Effector CD8-positive, alpha-beta T cell (primary cell): Measurements from ENCODE around the gene SORCS1.

Experiments
- DNase-seq: peaks from one replicate; lab custom pipeline; 2025; lab: John Stamatoyannopoulos, UW

The SORCS1 gene

DNA sequence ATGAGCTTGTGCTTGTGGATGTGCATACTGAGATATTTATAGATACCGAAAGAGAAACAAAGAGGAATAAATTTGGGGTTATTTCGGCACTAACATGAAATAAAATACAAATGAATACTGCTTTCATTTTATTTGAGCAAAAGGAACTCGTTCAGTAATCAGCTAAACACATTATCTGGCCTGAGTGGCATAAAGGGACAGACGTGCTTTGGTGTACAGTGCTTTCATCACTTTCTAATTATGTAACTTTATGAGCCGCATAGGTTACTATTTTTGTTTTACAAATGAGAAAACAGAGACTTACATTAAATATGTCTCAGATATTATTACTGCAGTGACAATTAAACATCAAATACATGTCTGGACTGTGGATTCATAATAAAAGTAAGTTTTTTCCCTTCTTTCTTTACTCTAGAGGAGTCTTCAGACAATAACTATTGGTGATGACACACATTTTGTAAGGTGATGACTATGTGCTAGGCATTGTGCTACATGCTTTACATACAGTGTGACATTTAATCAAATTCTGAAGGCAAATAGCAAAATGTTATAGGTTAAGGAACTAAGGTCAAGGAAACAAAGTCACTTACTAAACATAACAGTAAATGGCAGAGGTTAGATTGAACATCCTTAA is 503.3 kb downstream of the SORCS1 start:
- no peak for DNase-seq

DNA sequence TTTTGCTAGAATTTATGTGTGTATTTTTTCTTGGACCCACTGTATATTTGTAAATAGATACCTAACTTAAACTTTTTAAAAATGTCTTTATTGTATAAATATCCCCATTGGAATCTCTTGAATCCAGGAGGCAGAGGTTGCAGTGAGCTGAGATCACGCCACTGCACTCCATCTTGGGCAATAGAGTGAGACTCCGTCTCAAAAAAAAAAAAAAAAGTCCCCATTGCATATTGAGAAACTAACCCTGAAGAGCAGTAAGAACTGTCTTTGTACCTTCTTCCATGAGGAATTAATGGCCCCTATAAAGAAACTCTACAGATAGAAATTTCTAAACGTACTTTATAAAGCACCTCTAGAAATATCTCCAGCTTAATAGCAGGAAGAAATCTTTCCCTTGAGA is 504.0 kb downstream of the SORCS1 start:
- no peak for DNase-seq

DNA sequence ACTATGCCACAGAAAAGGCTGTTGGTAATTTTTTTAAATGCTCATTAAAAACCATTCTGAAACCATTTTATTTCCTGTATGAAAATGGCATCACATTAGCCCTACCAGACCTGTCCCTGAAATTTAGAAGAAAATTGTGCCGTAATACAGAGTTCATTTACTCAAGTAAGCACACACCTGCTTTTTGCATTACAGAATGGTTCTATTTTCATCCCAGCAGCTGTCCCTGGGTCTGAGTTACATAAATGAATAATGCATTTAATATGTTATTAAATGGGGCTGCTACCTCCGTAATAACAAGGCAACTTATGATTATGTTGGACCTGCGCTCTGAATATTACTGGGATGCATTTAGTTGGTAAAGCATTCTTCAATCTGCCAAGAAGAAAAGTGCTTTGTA is 508.9 kb downstream of the SORCS1 start:
- DNase-seq: no peak

DNA sequence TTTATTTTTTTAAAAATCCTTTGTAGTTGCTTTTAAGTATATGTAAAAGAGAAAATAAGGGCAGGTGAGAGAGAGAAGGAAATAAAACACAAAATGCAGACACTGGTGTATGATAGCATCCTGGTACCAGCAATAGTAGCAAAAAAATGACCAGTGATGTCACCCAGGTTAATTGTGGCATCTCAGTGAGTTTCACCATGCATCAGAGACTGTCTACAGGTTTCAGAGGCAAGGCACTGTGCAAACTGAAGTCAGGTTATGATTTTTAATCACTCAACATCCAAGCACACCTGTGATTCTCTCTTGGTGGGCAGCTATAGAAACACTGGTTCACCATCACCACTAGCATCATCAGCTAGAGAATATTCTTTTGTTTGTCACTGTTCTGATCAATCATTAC is 509.3 kb downstream of the SORCS1 start:
- DNase-seq: no peak

DNA sequence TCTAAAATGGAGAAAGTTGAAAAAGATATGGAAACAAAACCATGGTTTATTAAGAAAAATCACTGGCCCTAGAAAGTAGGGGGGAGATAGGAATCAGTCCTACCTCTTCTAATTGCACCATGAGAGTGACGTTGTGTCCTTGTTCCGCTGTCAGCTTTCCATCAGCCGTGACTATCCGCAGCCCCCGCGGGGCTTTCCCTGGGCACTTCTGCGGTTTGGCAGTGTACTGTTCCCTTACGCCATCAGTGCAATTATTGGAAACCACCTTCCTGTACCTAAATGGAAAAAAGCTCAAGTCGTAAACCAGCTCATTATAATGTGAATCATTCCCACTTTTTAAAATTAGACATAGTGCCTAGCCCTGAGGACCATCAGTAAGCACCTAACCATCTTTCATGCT is 512.2 kb downstream of the SORCS1 start:
- no peak for DNase-seq

DNA sequence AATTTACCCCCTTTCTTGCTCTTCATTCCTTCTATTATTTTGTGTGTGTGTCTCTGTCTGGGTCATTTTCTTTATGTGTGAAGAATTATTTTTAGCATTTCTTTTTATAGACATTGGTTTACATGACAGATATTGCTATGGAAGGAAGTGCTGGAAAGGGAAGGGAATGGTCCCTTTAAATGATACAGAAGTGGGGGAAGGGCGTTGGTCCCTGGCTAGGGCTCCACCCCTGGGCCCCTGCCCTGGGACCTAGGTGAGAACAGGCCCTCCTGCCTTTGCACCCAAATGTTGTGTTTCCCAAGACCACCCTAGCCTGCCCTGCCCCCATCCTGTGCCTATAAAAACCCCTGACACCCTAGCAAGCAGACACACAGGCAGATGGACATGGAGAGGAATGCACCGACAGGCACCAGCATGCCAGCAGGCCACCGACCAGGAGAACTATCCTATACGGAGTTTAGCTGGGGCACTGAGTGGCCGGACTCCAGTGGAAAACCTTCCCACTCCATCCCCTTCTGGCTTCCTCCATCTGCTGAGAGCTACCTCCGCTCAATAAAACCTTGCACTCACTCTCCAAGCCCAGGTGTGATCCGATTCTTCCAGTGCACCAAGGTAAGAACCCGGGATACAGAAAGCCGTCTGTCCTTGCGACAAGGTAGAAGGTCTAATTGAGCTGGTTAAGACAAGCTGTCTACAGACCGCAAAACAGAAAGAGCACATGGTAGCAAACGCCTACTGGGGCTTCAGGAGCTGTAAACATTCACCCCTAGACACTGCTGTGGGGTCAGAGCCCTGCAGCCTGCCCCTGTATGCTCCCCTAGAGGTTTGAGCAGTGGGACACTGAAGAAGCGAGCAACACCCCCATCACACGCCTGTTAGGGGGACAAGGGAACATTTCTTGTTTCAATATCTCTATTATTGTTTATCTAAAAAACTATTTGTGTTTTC is 515.7 kb downstream of the SORCS1 start:
- DNase-seq: no peak

DNA sequence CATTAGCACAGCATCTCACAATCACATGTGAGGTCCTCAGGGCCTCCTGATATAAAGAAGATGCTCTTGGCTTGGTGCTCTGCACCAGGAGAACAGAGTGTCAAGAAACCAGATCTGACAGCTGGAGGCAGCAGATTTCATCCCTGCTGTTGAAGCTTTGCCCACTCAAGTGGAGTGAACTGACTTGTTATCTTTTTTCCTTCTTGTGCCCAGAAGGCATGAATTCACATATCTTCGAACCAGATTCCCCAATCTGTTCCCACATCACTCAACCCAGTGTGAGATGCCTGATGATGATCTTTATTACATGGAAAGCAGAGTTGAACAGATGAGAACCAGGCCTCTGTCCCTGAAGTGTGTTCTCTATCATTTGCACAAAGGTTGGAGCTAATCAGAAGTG is 521.0 kb downstream of the SORCS1 start:
- DNase-seq: no peak

DNA sequence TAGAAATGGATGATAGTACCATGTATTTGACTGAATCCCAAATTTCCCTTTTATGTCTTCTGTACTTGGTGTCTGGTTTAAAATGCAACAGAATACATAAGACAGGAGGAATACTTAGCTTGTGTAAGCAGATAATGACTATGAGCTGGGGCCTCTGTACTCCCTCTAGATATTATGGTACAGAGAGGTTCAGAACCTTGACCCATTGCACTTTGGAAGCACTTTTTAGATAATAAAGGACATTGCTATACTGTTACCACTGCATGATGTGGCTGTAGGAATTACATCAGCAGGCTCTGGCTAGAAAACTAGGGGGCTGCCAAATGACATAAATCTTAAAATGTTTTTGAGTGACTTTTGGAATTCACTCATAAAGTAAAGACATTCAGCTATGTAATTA is 526.6 kb downstream of the SORCS1 start:
- DNase-seq: no peak

DNA sequence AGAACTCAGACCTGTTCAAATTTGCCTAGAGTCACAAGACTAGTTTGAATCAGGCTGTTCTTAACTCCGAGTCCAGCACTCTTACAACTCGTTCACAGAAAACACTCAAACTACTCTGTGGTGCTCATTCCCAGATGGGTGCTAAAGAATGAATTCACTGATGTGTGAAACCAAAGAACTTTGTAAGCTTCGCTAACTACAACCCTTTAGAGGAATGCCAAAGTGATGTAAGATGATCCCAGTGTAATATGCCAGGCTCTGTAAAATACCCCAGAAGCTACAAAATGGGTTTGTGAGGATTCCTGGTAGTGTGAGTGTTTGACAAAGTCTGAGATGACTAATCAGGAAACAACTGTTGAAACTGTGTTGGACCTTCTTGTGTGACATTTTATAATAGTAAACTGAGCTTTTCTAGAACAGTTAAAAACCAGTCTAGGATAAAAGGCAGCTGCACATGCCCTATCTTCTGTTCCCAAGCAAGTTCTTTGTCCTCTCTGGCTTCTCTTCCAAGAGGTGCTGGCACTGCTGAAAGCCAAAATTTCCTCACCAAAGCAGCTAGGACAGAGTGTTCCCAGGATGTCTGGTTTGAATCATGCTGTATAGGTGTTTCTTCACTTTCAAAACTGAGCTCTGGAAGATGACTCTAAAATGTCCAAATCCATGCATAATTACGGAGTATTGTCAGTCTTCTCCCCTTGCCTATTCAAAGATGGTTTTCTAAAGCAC is 527.6 kb downstream of the SORCS1 start:
- no peak for DNase-seq

DNA sequence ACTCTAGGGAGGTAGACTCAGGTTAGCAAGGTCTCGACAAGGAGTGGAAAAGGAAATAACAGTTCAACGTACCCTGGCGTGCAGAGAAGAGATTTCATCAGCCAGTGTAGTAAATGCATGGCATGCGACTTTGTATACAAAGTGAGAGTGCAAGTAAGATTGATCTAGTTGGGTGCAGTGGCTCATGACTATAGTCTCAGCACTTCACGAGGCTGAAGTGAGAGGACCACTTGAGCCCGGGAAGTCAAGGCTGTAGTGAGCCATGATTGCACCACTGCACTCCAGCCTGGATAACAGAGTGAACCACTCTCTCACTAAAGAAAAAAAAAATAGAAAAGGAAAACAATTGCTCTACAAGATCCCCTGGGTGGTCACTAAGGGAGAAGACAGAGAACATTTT is 528.6 kb downstream of the SORCS1 start:
- no peak for DNase-seq

DNA sequence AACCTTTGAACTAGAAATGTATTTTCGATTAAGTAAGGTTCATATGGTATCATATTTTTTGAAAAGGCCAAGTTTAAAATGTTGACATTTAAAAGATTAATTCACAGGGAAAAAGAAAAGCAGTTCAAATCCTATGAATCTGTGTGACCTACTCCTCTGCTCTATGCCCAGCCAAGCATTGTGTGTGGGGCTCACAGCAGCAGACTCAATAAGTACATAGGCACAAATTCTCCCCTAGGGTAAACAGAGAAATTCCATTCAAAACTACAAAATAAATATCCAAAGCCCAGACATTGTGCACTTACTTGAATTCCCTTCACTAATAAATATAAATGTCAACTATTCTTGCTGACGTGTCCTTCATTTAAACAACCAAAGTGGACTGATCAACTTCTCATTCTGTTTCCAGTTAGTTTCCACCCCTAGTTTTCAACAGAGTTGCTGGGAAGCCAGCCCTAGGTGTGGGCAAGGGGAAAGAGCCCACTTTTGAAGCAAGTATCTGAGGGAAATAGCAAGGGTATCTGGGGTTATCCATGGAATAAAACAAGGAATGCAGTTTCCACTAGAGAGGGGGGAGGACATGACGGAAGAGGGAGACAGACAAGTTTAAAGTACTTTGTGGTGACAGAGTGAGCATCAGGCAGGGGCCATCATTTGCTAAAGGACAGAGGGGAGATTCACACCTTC is 533.3 kb downstream of the SORCS1 start:
- no peak for DNase-seq

DNA sequence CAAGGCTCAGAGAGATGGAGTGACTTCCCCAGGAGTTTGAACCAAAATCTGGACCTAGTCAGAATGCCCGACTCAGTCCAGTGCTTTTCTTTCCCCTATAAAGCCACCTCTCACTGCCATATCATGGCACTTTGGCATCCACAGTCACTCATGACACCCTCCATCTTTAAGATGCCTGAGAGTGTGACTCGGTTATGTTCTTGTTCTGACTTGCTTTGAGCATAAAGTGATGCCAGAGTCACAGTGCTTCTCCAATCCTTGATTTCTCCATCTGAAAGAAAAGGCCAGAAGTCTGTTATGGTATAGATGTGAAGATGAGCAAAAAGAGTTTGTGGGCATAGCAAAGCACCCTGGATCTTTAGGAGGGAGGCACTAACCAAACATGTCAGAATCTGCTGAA is 538.1 kb downstream of the SORCS1 start:
- no peak for DNase-seq

DNA sequence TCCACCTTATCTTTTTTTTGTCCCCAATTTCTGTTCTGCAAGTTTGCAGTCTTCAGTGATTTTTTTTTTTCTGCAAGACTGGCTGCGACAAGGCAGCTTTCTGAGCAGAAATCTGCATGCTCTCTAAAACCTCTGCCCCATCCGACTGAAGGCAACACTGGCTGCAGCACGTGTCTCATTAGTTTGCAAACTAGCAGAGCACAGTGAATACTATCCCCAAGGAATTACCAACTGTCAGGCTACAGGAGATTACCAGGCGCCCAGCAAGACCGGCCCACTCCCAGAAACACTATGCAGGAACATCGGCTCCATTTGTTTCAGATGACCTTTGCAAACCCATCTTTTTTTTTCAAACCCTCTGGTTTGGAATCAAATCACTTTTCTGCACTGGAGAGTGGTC is 538.8 kb downstream of the SORCS1 start:
- DNase-seq: no peak

DNA sequence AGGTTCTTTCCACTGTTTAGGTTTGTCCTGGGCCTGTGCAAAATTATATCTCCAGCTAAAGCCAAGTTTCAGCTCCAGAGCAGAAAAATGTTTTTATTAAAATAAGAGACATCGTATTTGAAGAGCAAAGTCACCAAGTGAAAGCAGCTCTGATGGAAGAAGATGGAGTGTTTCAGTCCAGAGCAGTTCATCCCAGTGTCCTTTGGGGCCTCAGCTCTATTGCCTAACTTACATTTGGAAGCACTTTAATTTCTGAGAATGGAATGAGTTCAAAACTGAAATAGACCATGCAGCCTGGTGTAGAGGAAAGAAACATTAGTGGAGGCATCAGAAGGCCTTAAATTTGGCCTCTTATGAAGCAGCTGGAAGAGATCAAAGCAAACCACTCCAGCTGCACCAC is 545.2 kb downstream of the SORCS1 start:
- DNase-seq: no peak

DNA sequence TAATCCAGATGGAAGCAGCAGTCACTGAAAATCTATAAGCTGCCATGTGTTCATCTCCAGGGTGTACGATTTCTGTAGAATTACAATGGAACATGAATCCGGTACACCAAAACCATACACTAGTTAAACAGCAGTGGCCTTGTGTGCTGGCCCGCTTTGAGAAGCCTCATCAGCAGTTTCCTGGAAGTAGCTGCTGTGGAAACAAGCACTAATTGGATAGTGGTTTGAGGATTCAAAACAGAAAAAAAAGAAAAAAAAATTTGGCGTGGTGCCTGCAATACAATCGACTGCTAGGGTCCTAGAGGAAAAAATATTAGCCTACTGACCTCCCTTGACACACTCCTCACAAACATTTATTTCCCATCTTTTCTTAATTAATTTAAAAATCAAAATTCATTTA is 545.9 kb downstream of the SORCS1 start:
- no peak for DNase-seq

DNA sequence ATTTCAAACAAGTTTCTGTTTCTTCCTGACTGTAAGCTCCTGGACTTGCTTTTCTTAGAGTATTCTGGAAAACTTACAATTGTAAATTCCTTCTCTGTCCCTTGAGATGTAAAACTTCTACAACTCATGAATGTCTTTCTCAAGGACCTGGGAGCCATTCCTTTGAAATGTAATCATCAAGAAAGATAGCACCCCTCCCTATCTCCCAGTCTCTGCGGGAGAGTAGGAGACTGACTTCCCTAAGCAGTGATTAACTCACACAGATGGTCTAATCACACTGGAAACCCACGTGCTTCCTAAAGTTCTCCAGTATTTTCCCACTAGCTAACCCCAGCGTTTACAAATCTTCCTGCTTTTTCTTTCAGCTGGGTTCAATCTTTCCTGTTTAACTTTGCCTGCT is 549.4 kb downstream of the SORCS1 start:
- no peak for DNase-seq

DNA sequence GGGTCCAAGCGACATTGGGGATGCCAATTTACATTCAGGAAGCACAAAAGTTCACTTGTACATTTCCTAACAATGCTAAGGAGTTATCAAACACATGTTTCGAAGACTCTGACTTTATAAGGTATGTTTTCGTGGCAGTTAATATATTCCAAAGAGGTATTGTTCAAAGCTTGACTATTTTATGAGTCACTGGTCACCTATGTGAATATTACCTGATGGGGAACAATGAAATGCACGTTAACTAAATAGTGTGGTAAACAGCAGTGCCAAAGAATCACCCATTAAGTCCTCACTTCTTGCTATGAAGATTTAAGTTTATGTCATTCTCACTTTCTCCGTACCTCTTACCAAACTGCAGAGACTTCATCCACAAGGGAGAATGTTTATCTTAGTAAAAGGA is 550.2 kb downstream of the SORCS1 start:
- no peak for DNase-seq

DNA sequence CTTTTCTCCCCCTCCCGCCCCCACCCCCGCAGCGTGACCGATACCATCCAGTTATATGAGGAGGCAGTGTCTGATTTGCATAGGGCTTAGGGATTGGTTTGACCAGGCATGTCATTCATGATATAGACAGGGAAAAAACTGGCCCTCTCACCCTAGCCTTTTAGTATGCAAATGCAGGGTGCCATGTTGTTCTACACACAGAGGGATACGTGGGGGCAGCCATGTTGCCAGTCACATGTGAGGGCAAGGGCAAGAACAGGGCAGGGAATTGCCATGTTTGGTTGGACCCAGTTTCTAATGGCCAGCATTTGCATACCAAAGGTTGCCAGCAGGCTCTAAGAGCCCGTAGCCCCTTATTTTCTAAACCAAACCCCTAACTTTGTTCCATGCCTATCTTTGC is 552.1 kb downstream of the SORCS1 start:
- no peak for DNase-seq

DNA sequence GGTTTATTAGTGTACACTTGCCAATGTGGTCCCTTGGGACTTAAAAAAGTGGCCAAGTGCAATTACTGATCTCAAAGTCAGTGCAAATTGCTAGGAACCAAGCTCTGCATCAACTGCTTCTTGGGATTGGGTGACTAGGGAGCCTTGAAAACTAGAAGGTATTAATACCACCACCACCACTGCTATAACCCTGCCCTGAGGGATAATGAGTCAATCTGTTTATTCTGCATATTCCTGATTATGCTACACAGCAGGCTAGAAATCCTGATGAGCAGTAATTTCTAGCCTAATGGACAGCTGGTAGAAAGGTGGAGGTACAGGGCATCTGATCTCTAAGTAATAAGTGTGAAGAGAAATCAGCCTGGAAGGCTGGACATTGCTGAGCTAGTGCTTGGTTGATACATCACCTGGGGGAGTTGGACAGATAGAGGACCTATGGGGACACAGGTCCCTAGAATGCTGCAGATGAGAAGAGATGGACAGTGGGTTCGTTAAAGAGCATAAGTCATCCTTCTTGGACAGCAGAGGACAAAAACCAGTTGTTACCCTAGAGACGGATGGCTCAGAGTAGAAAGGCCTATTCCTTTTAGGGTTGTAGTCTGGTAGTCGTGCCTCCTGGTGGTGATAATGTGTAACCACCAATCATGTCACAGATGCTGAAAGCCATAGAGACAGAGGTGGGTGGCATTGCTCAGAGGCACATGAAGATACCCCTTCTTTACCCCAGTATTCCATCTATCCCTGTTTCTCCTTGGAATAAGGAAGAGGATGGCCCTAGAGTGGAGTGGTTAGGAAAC is 554.8 kb downstream of the SORCS1 start:
- DNase-seq: no peak

DNA sequence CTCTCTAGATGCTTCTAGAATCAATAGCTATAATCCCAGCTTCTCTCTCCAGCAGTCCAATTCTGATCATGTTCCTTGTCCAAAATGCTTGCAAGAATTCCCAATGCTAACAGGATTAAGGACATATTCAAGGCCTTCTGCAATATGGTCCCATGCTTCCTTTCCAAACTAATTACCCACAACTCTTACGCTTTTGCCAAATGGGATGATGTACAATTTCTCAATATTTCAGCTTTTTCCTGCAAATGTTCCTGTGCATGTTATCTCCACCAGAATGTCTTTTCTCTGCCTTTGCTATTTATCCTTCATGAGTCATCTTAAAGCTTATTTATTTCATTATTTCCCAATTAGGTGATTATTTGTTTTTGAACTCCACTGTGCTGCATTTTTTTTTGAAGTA is 556.4 kb downstream of the SORCS1 start:
- DNase-seq: no peak

DNA sequence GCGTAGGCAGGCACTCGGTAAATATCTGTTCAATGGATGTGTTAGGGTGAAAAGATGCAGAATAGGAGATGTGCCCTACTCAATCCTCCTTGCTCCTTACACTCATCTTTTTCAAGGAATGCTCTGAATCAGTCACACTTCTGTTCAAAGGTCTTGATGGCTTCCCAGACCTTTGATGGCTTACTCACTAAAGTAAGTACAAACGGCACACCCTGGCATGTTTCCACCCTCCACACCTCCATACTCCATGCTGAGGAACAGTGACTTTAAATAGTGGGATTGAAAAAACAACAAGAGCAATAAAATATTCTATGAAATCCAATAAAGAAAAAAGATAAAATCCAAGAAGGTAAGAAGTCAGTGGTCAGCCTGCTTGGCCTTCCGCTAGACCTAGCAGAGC is 569.2 kb downstream of the SORCS1 start:
- no peak for DNase-seq
